Measurements from ENCODE around the gene ING3. TPM values are rescaled to one million over a fixed set of nuclear protein-coding genes. Genes with fewer than 3 reads are reported as not detected.

Gene ING3
- total RNA-seq (2022; extraction: Qiagen RNA extraction; ENCODE audit: low read depth): 5.1 to 7.0 TPM (median 6.0 TPM) in 5 replicates

DNA sequence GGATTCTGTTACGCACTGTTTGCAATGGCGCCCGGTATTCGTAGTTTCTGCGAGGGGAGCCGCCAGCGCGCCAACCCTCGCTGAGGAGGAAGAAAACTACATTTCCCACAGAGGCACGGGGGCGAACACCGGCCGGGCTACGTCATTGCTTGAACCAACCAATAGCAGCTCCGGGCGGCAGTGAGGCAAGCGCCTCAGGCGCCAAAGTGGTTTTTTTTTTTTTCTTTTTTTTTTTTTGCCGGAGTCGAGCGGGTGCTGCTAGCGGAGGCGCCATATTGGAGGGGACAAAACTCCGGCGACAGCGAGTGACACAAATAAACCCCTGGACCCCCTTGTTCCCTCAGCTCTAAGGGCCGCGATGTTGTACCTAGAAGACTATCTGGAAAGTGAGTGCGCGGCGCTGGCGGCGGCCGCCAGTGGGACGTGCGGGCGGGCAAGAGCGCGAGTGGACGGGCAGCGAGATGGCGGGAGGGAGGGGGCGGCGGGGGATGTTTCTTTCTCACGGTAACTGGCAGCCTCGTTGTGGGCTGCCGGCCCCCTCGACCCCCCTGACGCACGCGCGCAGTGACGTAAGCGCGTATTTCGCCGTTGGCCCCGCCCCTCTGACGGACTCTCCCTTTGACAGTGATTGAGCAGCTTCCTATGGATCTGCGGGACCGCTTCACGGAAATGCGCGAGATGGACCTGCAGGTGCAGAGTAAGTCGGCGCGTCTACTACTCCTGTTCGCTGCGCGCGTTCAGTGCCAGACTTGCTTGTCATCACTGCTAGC is at the start of gene ING3:
Gene ING3, plus strand, starts transcription at position 239 of the 770 bp plus-strand sequence. Its CDS starts 120 bp downstream, at position 359.

DNA sequence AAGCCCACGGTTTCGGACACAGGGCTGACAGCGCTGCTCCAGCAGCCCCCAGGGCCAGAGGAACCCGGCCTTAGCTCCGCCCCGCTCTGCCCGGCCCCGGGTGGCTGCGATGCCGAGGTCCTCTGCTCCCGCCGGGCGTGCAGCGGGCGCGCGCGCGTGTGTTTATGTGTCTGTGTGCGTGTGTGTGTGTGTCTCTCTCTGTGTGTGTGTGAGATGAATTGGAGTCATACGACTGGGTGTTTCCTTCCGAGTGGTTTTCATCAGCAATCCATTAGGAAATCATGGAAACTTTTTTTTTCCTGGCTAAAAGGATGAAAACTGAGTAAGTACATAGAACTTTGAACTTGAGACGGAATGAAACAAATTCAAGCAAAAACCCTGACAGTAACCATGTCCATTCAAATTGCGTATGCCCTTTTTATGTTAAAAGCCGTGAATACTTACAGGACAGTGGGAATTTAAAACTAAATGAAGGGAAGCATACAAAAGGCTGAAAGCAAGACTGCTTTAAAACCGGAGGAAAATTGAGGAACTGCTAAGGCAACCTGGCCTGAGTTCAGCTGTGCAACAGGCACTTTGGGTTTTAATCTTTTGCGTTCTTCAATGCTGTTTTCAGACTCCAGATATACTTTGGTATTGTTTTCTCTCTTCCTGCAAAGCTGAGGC is 38.1 kb downstream of the ING3 start, which contains the start of gene CPED1:
Gene CPED1, plus strand, starts transcription at position 121 of the 666 bp plus-strand sequence. CDS start 911 bp downstream, outside the sequence.

Other genes starting within 250 kb of the ING3 start
- gene TSPAN12, start 92.6 kb upstream of the ING3 start, total RNA-seq (2022; extraction: Qiagen RNA extraction; ENCODE audit: low read depth): 0.49 to 0.82 TPM (median 0.67 TPM) in 5 replicates
- 0.02 to 0.07 TPM in 2 of 5 replicates, not detected in the others for gene CPED1, start 37.9 kb downstream of the ING3 start, total RNA-seq (2022; extraction: Qiagen RNA extraction; ENCODE audit: low read depth)